ENCODE results near the gene MACROH2A2.
"Not testable (repeated sequence)": the region's sequence is repeated elsewhere in the genome, so short reads cannot be mapped to it uniquely, and the experiment has no call there.

Gene MACROH2A2

GRCh38 chr10:70087616-70088307 is 35.1 kb downstream of the MACROH2A2 start:
- no peaks in the 10 kb centered on the region for H3K27me3 Mint-ChIP-seq
- ATAC-seq: no peak
- no peaks in the 10 kb centered on the region for H3K9me3 Mint-ChIP-seq

DNA sequence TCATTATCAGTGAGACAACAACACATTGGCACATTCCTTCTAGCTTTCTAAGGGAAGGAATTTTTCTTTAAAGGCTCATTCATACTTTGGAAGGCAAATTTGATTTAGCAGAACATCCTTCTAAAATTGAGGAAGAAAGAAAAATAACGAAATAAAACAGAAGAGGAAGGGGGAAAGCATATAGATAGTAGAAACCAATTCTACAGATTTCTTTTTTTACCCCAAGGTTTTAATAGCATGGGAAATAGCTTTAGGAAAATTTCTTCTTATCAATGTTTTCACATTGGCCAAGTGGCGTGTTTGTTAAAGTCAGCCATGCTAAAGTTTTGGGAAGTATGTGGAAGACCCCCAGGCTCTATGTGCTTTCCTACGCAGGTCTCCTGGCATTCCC is 35.7 kb downstream of the MACROH2A2 start:
- Mint-ChIP-seq H3K4me1 (peaks cover 20% of the 10 kb centered on the region), H3K27ac (no peak overlapping the region), H3K4me3 (no peak overlapping the region), H3K9me3 (no peaks in the 10 kb centered on the region), H3K27me3 (no peaks in the 10 kb centered on the region)
- no peak for DNase-seq
- ATAC-seq: no peak

More at GRCh38 chr10:70087616-70088307, 35.1 kb downstream of the MACROH2A2 start:
- DNase-seq: no peak
- H3K27ac Mint-ChIP-seq: no peak overlapping the region
- peaks cover 15% of the 10 kb centered on the region for H3K4me1 Mint-ChIP-seq
- no peak overlapping the region for H3K4me3 Mint-ChIP-seq

GRCh38 chr10:70090013-70090412 is 37.4 kb downstream of the MACROH2A2 start:
- Mint-ChIP-seq H3K4me1 (peaks cover 37% of the 10 kb centered on the region), H3K4me3 (no peak overlapping the region), H3K27ac (no peak overlapping the region), H3K27me3 (no peaks in the 10 kb centered on the region), H3K9me3 (no peaks in the 10 kb centered on the region)
- ATAC-seq: no peak
- DNase-seq: no peak

DNA sequence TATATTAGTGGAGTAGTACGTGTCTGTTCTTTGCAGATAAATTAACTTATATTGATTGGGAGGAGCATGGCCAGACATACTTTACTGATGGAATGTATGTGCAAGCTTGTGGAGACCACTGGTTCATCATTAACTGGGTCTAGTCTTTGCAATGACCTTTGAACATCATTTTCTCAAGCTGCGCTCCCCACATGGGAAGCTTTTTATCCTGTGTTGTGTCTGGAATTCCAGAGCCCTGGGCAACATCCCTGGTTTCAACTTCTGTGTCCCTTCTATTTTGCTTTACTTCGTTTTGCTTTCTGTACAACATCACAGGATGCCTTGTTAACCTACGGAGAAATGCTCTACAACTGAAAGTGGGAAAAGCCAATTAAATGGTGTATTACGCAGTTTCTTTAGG is 38.3 kb downstream of the MACROH2A2 start:
- Mint-ChIP-seq H3K27ac (peak overlapping the region in 1 of 2 donors; percentile 6), H3K27me3 (no peaks in the 10 kb centered on the region), H3K4me1 (peaks cover 42% of the 10 kb centered on the region), H3K9me3 (no peaks in the 10 kb centered on the region), H3K4me3 (no peak overlapping the region)
- no peak for DNase-seq
- ATAC-seq: no peak

DNA sequence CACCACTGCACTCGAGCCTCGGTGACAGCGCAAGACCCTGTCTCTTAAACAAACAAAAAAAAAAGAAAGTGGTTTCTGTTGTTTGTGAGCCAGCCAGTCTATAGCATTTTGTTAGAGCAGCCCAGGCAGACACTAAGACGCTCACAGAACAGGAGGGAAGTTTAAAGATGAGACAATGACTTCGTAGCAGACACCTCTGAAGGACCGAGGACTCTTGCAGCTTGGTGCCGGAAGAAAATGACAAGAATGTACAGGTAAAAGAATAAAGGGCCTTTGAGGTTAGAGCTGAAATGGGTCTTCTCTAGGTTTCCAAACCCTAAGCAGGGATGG is 39.7 kb downstream of the MACROH2A2 start:
- DNase-seq: no peak

GRCh38 chr10:70093335-70093944 is 40.8 kb downstream of the MACROH2A2 start:
- peak; percentile 93 for ATAC-seq
- H3K9me3 Mint-ChIP-seq: no peaks in the 10 kb centered on the region
- H3K4me3 Mint-ChIP-seq: peak overlapping the region; percentile 81 to 95
- DNase-seq: peak; percentile 24 to 35
- H3K27ac Mint-ChIP-seq: peak overlapping the region; percentile 51 to 73
- H3K27me3 Mint-ChIP-seq: no peaks in the 10 kb centered on the region
- peaks cover 55% of the 10 kb centered on the region for H3K4me1 Mint-ChIP-seq

More for the DNA sequence above, 39.7 kb downstream of the MACROH2A2 start:
- peaks cover 53% of the 10 kb centered on the region for H3K4me1 Mint-ChIP-seq
- peak; percentile 37 for ATAC-seq
- H3K27me3 Mint-ChIP-seq: no peaks in the 10 kb centered on the region
- H3K27ac Mint-ChIP-seq: peak overlapping the region; percentile 97 to 98
- H3K4me3 Mint-ChIP-seq: peak overlapping the region; percentile 81 to 95
- H3K9me3 Mint-ChIP-seq: no peaks in the 10 kb centered on the region

- no peak for DNase-seq
- Mint-ChIP-seq H3K9me3 (no peaks in the 10 kb centered on the region), H3K4me1 (peaks cover 55% of the 10 kb centered on the region), H3K4me3 (peak overlapping the region in 1 of 2 donors; percentile 5), H3K27me3 (no peaks in the 10 kb centered on the region), H3K27ac (no peak overlapping the region)
- no peak for ATAC-seq
These were observed 41.6 kb downstream of the MACROH2A2 start for GRCh38 chr10:70094250-70094649.

GRCh38 chr10:70096016-70096704 is 43.5 kb downstream of the MACROH2A2 start:
- no peaks in the 10 kb centered on the region for H3K27me3 Mint-ChIP-seq
- H3K4me1 Mint-ChIP-seq: peaks cover 55% of the 10 kb centered on the region
- DNase-seq (no peak), ATAC-seq (no peak)
- no peak overlapping the region for H3K4me3 Mint-ChIP-seq
- peak overlapping the region; percentile 4 to 19 for H3K27ac Mint-ChIP-seq
- H3K9me3 Mint-ChIP-seq: no peaks in the 10 kb centered on the region

DNA sequence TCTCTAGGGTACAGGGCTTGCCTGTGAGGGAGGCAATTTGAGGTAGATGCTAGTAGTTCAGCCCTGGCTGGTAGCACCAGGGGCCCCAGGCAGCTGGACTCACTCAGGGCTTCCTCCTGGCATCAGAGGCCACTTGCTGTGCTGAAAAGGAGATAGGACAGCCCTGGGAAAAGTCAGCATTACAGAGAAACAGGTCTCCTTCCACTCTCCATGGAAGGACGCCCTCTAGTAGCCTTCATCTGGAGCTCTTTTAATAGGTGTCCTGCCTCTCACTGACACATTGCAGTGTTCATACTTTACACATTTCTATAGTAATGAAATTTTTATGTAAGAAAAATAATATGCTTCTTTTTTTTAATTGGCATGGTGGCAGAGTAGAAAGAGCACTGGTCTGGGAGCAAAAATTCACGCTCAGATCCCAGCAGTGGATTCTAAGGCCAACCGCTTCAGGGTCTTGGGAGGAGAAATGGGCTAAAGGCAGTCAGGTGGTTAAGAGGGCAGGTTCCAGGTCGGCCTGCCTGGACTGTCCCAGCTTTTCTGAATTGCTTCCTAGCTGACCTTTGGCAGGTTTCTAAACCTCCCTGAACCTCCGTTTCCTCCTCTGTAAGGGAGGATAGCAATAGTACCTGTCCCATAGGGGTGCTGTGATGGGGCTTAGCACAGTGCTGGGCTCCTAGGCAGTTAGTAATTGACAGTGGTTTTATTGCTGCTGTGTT is 44.2 kb downstream of the MACROH2A2 start:
- Mint-ChIP-seq H3K9me3 (no peaks in the 10 kb centered on the region), H3K27ac (no peak overlapping the region), H3K4me3 (no peak overlapping the region), H3K27me3 (no peaks in the 10 kb centered on the region), H3K4me1 (peaks cover 49% of the 10 kb centered on the region)
- DNase-seq (no peak), ATAC-seq (no peak)

GRCh38 chr10:70097459-70097858 is 44.8 kb downstream of the MACROH2A2 start:
- Mint-ChIP-seq H3K27me3 (no peaks in the 10 kb centered on the region), H3K27ac (no peak overlapping the region), H3K9me3 (no peaks in the 10 kb centered on the region), H3K4me1 (peaks cover 44% of the 10 kb centered on the region), H3K4me3 (no peak overlapping the region)
- no peak for DNase-seq
- no peak for ATAC-seq

GRCh38 chr10:70098271-70098670 is 45.6 kb downstream of the MACROH2A2 start:
- ATAC-seq: no peak
- H3K9me3 Mint-ChIP-seq: no peaks in the 10 kb centered on the region
- H3K4me1 Mint-ChIP-seq: peaks cover 35% of the 10 kb centered on the region
- no peak overlapping the region for H3K4me3 Mint-ChIP-seq
- DNase-seq: no peak
- no peaks in the 10 kb centered on the region for H3K27me3 Mint-ChIP-seq
- H3K27ac Mint-ChIP-seq: peak overlapping the region in 1 of 2 donors; percentile 67

DNA sequence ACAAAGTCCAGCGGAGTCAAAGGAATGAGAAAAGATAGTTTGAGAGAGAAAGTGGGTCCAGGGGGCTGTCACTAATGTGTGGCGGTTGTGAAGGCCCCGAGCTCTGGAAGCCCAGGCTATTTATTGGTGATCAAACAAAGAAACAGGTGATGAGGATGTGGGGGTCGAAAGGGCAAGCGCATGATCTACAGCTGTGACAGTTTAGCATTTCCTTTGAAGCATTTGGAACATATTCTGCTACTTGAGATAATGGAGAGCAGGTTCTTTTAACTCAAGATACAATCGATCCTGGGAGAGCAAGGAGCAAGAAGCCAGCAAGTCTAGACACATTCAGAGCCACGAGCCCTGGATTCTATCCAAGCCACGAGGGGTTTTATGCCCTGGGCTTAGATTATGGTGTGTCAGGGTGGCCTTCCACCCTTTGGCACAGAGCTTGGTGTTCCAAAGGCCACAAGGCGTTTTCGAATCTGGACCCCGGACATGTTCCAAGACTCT is 48.5 kb downstream of the MACROH2A2 start:
- H3K27ac Mint-ChIP-seq: peak overlapping the region in 1 of 2 donors; percentile 81
- not testable (repeated sequence) for ATAC-seq

GRCh38 chr10:70101668-70102067 is 49.0 kb downstream of the MACROH2A2 start:
- Mint-ChIP-seq H3K4me3 (no peak overlapping the region), H3K27ac (peak overlapping the region in 1 of 2 donors; percentile 11), H3K4me1 (peaks cover 18% of the 10 kb centered on the region), H3K27me3 (no peaks in the 10 kb centered on the region), H3K9me3 (no peaks in the 10 kb centered on the region)
- DNase-seq (no peak), ATAC-seq (no peak)

More for the DNA sequence above, 48.5 kb downstream of the MACROH2A2 start:
- DNase-seq, H3K4me3 Mint-ChIP-seq, H3K9me3 Mint-ChIP-seq, H3K27me3 Mint-ChIP-seq: not testable (repeated sequence)
- peaks cover 23% of the 10 kb centered on the region for H3K4me1 Mint-ChIP-seq

- H3K27me3 Mint-ChIP-seq: no peaks in the 10 kb centered on the region
- H3K9me3 Mint-ChIP-seq: no peaks in the 10 kb centered on the region
- peak; percentile 82 for ATAC-seq
- H3K4me3 Mint-ChIP-seq: no peak overlapping the region
- peak in 1 of 2 donors; percentile 32 for DNase-seq
- H3K27ac Mint-ChIP-seq: no peak overlapping the region
- peaks cover 19% of the 10 kb centered on the region for H3K4me1 Mint-ChIP-seq
These were observed 54.5 kb downstream of the MACROH2A2 start for GRCh38 chr10:70106958-70107791.
